Central memory CD8-positive, alpha-beta T cell (primary cell): ENCODE data around the gene CORO7.

Experiments used
- ATAC-seq: fragments of 150-1000 bp; cut with Tn5 transposase; replicated peaks from 2 replicates; pipeline ENCODE4 v1.10.0; 2022; ENCODE audit warnings: mild to moderate bottlenecking, moderate FRiP score, moderate number of reproducible peaks; ENCODE audit not compliant: poor library complexity, severe bottlenecking; ENCODE audit errors: extremely low read depth
- DNase-seq, 2 donors: peaks; one replicate each; pipeline ENCODE4 v3.0.0; 2021; ENCODE audit warnings: low spot score in 2 of 2
- H3K27ac Mint-ChIP-seq: one replicate; pipeline ENCODE4 v1.8.0; 2022; ENCODE audit warnings: low read depth, mild to moderate bottlenecking, moderate library complexity, mixed read lengths
- H3K27me3 Mint-ChIP-seq: one replicate; pipeline ENCODE4 v1.8.0; 2022; ENCODE audit warnings: mixed read lengths
- H3K36me3 Mint-ChIP-seq: one replicate; pipeline ENCODE4 v1.8.0; 2022; ENCODE audit warnings: mild to moderate bottlenecking, moderate library complexity, mixed read lengths; ENCODE audit not compliant: insufficient read depth
- H3K4me1 Mint-ChIP-seq: one replicate; pipeline ENCODE4 v1.8.0; 2022; ENCODE audit warnings: mixed read lengths
- H3K4me3 Mint-ChIP-seq: one replicate; pipeline ENCODE4 v1.8.0; 2022; ENCODE audit warnings: mild to moderate bottlenecking, moderate library complexity, mixed read lengths
- H3K9me3 Mint-ChIP-seq: one replicate; pipeline ENCODE4 v1.8.0; 2022; ENCODE audit warnings: mixed read lengths

CORO7 gene

GRCh38 chr16:4383591-4384444 lies 32.6 kb downstream of the CORO7 start:
- no peaks in the 10 kb centered on the region for H3K9me3 Mint-ChIP-seq
- ATAC-seq = no peak
- DNase-seq = no peak
- no peaks in the 10 kb centered on the region for H3K27me3 Mint-ChIP-seq
- peaks cover 66% of the 10 kb centered on the region for H3K36me3 Mint-ChIP-seq
- H3K27ac Mint-ChIP-seq = peak overlapping the region; percentile 73
- H3K4me3 Mint-ChIP-seq = peak overlapping the region; percentile 45
- H3K4me1 Mint-ChIP-seq = peaks cover 12% of the 10 kb centered on the region

GRCh38 chr16:4382795-4383357 lies 33.5 kb downstream of the CORO7 start:
- no peaks in the 10 kb centered on the region for H3K27me3 Mint-ChIP-seq
- no peak for DNase-seq
- H3K27ac Mint-ChIP-seq = peak overlapping the region; percentile 73
- no peak for ATAC-seq
- H3K9me3 Mint-ChIP-seq = no peaks in the 10 kb centered on the region
- H3K4me1 Mint-ChIP-seq = peaks cover 15% of the 10 kb centered on the region
- peak overlapping the region; percentile 45 for H3K4me3 Mint-ChIP-seq
- H3K36me3 Mint-ChIP-seq = peaks cover 64% of the 10 kb centered on the region

GRCh38 chr16:4381935-4382794 lies 34.2 kb downstream of the CORO7 start:
- Mint-ChIP-seq H3K4me1 (peaks cover 18% of the 10 kb centered on the region), H3K4me3 (peak overlapping the region; percentile 45), H3K36me3 (peaks cover 63% of the 10 kb centered on the region), H3K27me3 (no peaks in the 10 kb centered on the region), H3K9me3 (no peaks in the 10 kb centered on the region), H3K27ac (peak overlapping the region; percentile 73)
- DNase-seq (no peak), ATAC-seq (no peak)

GRCh38 chr16:4381072-4381934 lies 35.1 kb downstream of the CORO7 start:
- Mint-ChIP-seq H3K9me3 (no peaks in the 10 kb centered on the region), H3K4me3 (peak overlapping the region; percentile 45), H3K27ac (peak overlapping the region; percentile 73), H3K36me3 (peaks cover 55% of the 10 kb centered on the region), H3K27me3 (no peaks in the 10 kb centered on the region), H3K4me1 (peaks cover 18% of the 10 kb centered on the region)
- ATAC-seq = no peak
- DNase-seq = no peak

GRCh38 chr16:4380119-4381063 lies 36.0 kb downstream of the CORO7 start:
- DNase-seq (no peak), ATAC-seq (no peak)
- H3K4me1 Mint-ChIP-seq = peaks cover 23% of the 10 kb centered on the region
- H3K9me3 Mint-ChIP-seq = no peaks in the 10 kb centered on the region
- H3K27me3 Mint-ChIP-seq = no peaks in the 10 kb centered on the region
- H3K27ac Mint-ChIP-seq = peak overlapping the region; percentile 73
- peaks cover 52% of the 10 kb centered on the region for H3K36me3 Mint-ChIP-seq
- peak overlapping the region; percentile 45 for H3K4me3 Mint-ChIP-seq

GRCh38 chr16:4378999-4379690 lies 37.3 kb downstream of the CORO7 start:
- Mint-ChIP-seq H3K4me3 (no peak overlapping the region), H3K4me1 (peaks cover 25% of the 10 kb centered on the region), H3K36me3 (peaks cover 44% of the 10 kb centered on the region), H3K9me3 (no peaks in the 10 kb centered on the region), H3K27ac (peak overlapping the region; percentile 57), H3K27me3 (no peaks in the 10 kb centered on the region)
- ATAC-seq (no peak), DNase-seq (no peak)

GRCh38 chr16:4378161-4378666 lies 38.2 kb downstream of the CORO7 start:
- peaks cover 27% of the 10 kb centered on the region for H3K4me1 Mint-ChIP-seq
- DNase-seq = no peak
- no peak for ATAC-seq
- H3K27ac Mint-ChIP-seq = peak overlapping the region; percentile 57
- peaks cover 39% of the 10 kb centered on the region for H3K36me3 Mint-ChIP-seq
- H3K27me3 Mint-ChIP-seq = no peaks in the 10 kb centered on the region
- H3K9me3 Mint-ChIP-seq = no peaks in the 10 kb centered on the region
- H3K4me3 Mint-ChIP-seq = peak overlapping the region; percentile 50

GRCh38 chr16:4377573-4378154 lies 38.7 kb downstream of the CORO7 start:
- Mint-ChIP-seq H3K27me3 (no peaks in the 10 kb centered on the region), H3K9me3 (no peaks in the 10 kb centered on the region), H3K36me3 (peaks cover 37% of the 10 kb centered on the region), H3K27ac (peak overlapping the region; percentile 57), H3K4me3 (peak overlapping the region; percentile 50), H3K4me1 (peaks cover 24% of the 10 kb centered on the region)
- no peak for DNase-seq
- ATAC-seq = no peak

GRCh38 chr16:4376893-4377572 lies 39.4 kb downstream of the CORO7 start:
- H3K4me1 Mint-ChIP-seq = peaks cover 24% of the 10 kb centered on the region
- H3K4me3 Mint-ChIP-seq = peak overlapping the region; percentile 25
- no peak for DNase-seq
- no peak for ATAC-seq
- H3K9me3 Mint-ChIP-seq = no peaks in the 10 kb centered on the region
- H3K27ac Mint-ChIP-seq = peak overlapping the region; percentile 57
- no peaks in the 10 kb centered on the region for H3K27me3 Mint-ChIP-seq
- peaks cover 33% of the 10 kb centered on the region for H3K36me3 Mint-ChIP-seq
